IPS DF 19.7 (cell line): ENCODE data around the gene GPR82.
"Not testable (repeated sequence)": the region's sequence is repeated elsewhere in the genome, so short reads cannot be mapped to it uniquely, and the experiment has no call there.

Source experiments
- DNase-seq: peaks from one replicate; pipeline ENCODE4 v3.0.0-alpha.2; 2013; ENCODE audit warnings: low read depth, low spot score

Gene GPR82, protein sequence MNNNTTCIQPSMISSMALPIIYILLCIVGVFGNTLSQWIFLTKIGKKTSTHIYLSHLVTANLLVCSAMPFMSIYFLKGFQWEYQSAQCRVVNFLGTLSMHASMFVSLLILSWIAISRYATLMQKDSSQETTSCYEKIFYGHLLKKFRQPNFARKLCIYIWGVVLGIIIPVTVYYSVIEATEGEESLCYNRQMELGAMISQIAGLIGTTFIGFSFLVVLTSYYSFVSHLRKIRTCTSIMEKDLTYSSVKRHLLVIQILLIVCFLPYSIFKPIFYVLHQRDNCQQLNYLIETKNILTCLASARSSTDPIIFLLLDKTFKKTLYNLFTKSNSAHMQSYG

GRCh38 chrX:41723826-41724225, at the start of gene GPR82:
Gene GPR82 (plus strand): TSS chrX:41724181. CDS start chrX:41727027, 2,846 bp downstream.
- no peak for DNase-seq

DNA sequence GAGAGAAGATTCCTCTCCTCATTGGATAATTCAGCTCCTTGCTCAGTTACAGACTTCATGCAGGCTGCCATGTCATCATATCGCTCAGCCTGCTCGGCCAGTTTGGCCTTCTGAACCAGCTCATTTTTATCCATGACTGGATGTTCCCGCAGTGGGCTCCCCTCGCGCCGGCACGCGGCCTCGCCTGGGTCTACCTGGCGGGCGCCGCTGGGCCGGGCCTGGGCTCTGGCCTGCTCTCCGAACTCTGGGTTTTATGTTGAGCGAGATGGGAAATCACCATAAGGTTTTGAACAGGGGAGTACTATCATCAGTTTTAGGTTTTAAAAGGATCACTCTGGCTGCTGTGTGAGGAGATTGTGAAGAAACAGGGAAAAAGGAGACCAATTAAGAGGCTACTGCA, 47.6 kb upstream of the GPR82 start:
- DNase-seq = not testable (repeated sequence)

DNA sequence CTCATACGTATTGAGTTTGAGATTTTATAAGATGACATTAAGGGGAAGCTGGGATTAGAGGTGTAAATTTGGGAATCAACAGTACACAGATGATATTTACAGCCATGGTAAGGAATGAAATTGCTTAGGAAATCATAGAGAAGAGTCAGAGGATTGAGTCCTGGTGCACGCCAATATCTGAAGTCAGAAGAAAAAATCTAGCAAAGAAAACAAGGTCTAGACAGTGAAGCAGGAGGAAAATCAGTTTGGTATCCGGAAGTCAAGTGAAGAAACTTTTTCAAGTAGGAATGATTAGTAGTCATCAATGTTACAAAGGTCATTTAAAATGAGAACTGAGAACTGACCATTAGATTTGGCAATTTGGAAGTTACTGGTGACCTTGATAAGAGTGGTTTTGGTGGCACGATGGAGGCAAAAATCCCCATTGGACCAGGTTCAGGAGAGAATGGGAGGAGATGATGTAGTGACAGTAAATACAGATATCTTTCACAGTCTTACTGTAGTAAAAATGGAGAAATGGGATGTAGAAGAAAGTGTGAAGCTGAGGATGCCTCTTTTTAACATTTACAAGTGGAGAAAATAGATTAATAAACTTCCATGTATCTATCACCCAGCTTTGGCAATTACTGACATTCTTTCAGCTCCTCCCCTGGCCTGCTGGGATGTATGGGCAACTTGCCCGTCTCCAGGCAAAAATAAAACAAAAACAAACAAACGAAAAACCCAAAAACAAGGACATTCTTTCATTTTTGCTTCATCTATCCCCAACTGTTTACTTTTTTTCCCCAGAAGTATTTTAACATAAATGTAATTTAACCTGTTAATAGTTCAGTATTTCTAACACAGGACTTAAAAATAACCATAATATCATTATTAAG, 46.6 kb upstream of the GPR82 start:
- DNase-seq = no peak

- DNase-seq = no peak
These were observed 39.8 kb upstream of the GPR82 start for GRCh38 chrX:41684138-41684537.

- DNase-seq = no peak
These were observed 39.0 kb upstream of the GPR82 start for GRCh38 chrX:41684940-41685339.

GRCh38 chrX:41686788-41687187, 37.2 kb upstream of the GPR82 start:
- DNase-seq = no peak

DNA sequence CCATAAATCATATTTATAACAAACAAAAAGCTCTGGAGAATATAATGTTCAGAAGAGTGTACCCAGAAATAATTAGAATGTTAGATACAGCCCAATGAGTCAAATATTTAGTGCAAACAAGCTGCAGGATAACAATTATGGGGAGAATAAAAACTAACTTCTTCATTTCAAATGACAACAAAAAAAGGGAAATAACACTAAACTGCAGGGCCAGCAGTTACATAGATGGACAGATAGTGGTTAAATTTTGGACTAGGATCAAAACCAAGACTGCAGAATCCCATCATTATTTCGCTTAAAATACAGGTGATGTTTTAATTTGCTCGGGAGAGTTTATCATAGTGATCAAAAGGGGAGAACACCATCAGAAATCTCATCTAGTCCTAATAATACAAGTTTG, 35.8 kb upstream of the GPR82 start:
- DNase-seq = no peak

DNA sequence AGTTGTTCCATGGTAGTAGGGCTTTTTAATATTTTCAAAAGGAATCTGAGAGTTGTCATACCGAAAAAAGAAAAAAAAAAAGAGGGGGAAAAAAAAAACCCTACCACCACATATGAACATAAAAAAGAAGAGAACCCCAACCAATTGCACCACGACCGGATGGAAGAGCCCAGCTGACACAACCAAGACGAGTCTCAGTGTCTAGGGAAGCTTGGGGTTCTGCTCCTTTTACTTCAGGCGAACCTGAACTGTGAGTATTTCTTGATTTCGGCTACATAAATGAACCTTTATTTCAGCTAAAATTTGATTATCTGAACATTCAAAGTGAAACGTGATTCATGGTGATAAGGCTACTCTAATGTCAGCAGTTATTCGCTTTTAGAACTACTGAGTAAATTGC, 35.1 kb upstream of the GPR82 start, which contains the start of gene GPR34:
Gene GPR34, plus strand, starts transcription at position 139 of the 400 bp plus-strand sequence. CDS start 6,661 bp downstream, outside the sequence.
- DNase-seq = no peak

DNA sequence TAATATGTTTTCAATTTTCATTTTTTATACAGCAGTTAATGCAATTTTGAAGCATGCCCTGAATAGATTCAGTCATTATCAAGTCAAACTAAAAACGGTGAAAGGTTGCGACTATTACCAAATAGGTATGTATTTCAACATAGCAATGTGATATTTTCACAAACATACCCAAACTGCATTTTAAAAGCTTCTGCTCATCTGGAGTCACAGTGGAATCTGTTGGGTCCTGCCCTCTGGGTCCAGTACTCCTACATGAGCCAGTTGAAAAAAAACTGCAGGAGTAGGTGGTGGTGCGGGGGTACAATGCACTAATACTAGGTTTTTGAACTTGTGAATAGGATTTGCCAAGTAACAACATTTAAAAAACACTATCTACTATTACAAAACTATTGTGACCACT, 34.3 kb upstream of the GPR82 start:
- DNase-seq = no peak

DNA sequence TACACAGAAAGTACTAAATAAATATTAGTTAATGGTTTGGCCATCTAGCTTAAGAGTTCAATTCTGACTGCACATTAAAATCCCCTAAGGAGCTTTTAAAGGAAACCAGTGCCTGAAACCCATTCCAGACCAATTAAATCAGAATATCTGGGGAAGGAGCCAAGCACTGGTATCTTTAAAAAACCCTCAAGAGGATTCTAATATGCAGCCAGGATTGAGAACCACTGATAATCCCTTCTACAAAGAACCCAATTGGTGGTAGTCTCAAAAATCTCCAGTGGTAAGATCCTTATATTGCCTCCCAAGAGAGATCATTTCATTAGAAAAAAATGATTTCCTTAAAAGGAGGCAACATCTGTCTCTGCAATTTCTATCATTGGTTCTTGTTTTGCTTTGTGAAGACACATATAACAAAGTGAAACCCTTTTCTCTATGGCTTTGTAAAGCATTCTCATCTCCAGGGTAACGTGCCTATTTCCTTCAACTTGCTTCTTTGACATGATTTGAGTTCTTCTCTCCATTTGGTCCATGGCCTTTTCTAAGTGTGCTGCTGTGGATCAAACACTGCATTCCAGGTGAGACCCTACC, 31.7 kb upstream of the GPR82 start:
- DNase-seq = no peak

- no peak for DNase-seq
These were observed 31.0 kb upstream of the GPR82 start for GRCh38 chrX:41693024-41693423.

- no peak for DNase-seq
These were observed 28.6 kb upstream of the GPR82 start for GRCh38 chrX:41695426-41695825.

DNA sequence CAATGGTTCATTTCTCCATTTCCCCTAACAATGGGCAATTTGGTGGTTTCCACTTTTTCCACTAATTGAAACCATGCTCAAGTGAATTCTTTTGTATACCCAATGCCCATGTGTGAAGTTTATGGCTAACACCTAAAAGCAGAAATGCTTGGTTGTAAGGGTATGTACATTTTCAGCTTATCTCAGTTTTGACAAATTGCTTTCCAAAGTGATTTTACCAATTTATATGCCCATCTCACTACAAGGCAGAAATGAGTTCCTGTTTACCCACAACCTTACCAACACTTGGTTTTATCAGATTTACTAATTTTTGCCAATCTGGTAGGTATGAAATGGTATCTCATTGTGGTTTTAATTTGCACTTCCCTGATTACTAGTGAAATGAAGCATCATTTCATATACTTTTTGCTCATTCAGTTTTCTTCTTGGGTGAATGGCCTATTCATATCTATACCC, 20.4 kb upstream of the GPR82 start:
- no peak for DNase-seq

GRCh38 chrX:41705042-41705441, 18.9 kb upstream of the GPR82 start:
- no peak for DNase-seq

DNA sequence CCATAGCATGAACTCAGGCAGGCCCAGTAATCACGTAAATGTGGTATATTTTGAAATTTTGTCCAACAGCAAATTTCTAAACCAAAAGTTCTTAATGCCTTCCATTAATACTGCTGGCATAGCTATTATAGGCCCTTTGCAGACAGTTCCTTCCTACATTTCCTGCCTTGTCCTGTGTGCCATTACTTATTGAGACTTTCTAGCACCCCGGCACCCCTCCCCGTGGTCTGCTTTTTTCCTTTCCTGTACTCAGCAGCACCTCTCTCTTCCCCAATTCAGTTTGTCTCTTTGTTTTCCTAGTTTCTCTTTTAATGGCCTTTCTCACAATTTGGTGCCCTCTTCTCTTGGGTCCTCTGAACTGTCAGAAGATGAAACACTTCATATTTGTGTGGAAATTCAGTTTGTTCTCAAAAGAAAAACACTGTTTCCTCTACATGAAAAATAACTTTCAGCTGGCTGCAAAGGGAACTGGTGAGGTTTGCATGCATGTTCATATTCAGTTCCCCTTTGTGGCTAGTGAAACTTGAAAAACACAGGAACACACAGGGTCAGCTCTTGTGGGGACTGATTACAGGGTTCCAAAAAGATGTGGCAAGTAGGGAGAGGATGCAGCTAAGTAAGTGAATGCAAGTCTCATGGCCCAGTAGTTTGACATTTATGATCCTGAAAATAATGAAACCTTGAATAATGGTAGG, 18.2 kb upstream of the GPR82 start:
- DNase-seq = no peak

DNA sequence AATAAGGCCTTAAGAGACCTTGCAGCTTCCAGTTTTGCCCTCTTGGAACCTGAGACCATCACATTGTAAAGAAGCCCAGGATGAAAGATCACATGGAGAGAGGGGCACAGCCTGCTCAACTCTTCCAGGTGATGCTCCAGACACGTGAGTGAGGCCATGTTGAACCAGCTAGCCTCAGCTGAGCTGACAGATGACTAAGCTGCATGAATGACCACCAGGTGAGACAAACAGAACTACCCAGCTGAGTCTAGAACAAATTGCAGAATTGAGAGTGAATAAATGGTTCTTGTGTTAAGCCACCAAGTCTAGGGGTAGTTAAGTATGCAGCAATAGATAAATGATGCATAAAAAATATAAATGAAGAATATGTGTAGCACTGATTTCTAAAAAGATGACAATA, 16.8 kb upstream of the GPR82 start:
- no peak for DNase-seq

GRCh38 chrX:41708486-41708885, 15.5 kb upstream of the GPR82 start:
- no peak for DNase-seq

- DNase-seq = no peak
These were observed 12.8 kb upstream of the GPR82 start for GRCh38 chrX:41711021-41711667.

GRCh38 chrX:41716222-41716621, 7.8 kb upstream of the GPR82 start:
- no peak for DNase-seq

- no peak for DNase-seq
These were observed 7.1 kb upstream of the GPR82 start for GRCh38 chrX:41716767-41717473.
